Activated T-helper 2 cell treated with anti-CD3 and anti-CD28 coated beads, Interferon-gamma antibody, Interleukin-2, Interleukin-4, amounts not matched to agents 10 μg/mL and 5 μg/mL and 100 μg/mL, durations not matched to agents 14 hours and 24 hours and 36 hours (primary cell): Measurements from ENCODE around the gene CABLES1. TPM values are rescaled to one million over a fixed set of nuclear protein-coding genes. Genes with fewer than 3 reads are reported as not detected.
"Not testable (repeated sequence)": the region's sequence is repeated elsewhere in the genome, so short reads cannot be mapped to it uniquely, and the experiment has no call there.

Source experiments
- DNase-seq: peaks from one replicate; pipeline ENCODE4 v3.0.0; 2021; ENCODE audit warnings: low spot score
- H3K27ac Mint-ChIP-seq: one replicate; pipeline ENCODE4 v1.8.0; 2021; ENCODE audit warnings: mixed read lengths
- H3K27me3 Mint-ChIP-seq: one replicate; pipeline ENCODE4 v1.8.0; 2021; ENCODE audit warnings: low read depth, mixed read lengths
- H3K36me3 Mint-ChIP-seq: one replicate; pipeline ENCODE4 v1.8.0; 2021; ENCODE audit warnings: low read depth, mixed read lengths
- H3K4me1 Mint-ChIP-seq: one replicate; pipeline ENCODE4 v1.8.0; 2021; ENCODE audit warnings: low read depth, mixed read lengths
- H3K4me3 Mint-ChIP-seq: one replicate; pipeline ENCODE4 v1.8.0; 2021; ENCODE audit warnings: low read depth, mild to moderate bottlenecking, moderate library complexity, mixed read lengths
- H3K9me3 Mint-ChIP-seq: one replicate; pipeline ENCODE4 v1.8.0; 2021; ENCODE audit warnings: mixed read lengths
- intact Hi-C: fragments of 100-400 bp; cut with micrococcal nuclease; formaldehyde crosslinking; loops from one replicate; pipeline ENCODE4 v1.15.1; 2023
- total RNA-seq: library from RNA; stranded (reverse); gene quantifications from 2 replicates; pipeline ENCODE4 v1.2.3, GENCODE V29; 2022

Gene CABLES1
- total RNA-seq, 1 donor from 2014 or later = 27.4 TPM

DNA sequence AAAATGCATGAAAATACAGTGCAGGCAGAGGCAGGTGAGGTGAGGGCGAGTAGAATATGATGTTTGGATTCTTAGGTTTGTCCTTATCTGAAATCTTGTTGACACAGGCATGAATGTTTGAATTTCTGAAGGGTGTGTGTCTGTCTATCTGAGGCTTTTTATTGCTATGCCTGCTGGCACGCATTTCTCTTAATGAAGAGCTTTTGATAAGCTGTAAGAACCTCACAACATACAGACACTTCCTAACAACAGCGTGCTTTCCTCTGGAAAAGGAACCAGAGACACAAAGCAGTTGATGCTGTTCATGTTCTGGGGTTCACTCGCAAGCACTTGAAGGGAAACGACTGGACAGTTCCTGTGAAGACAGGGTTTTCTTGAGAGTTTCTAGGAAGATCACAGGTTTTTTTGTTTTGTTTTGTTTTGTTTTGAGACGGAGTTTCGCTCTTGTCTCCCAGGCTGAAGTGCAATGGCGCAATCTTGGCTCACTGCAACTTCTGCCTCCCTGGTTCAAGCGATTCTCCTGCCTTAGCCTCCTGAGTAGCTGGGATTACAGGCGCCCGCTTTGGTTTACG, 33.3 kb upstream of the CABLES1 start:
- Mint-ChIP-seq H3K4me1 (no peaks in the 10 kb centered on the region), H3K9me3 (no peaks in the 10 kb centered on the region), H3K36me3 (no peaks in the 10 kb centered on the region), H3K4me3 (no peak overlapping the region), H3K27ac (no peak overlapping the region), H3K27me3 (peaks cover 5% of the 10 kb centered on the region)
- DNase-seq = no peak
- intact Hi-C loops = no loop called here

DNA sequence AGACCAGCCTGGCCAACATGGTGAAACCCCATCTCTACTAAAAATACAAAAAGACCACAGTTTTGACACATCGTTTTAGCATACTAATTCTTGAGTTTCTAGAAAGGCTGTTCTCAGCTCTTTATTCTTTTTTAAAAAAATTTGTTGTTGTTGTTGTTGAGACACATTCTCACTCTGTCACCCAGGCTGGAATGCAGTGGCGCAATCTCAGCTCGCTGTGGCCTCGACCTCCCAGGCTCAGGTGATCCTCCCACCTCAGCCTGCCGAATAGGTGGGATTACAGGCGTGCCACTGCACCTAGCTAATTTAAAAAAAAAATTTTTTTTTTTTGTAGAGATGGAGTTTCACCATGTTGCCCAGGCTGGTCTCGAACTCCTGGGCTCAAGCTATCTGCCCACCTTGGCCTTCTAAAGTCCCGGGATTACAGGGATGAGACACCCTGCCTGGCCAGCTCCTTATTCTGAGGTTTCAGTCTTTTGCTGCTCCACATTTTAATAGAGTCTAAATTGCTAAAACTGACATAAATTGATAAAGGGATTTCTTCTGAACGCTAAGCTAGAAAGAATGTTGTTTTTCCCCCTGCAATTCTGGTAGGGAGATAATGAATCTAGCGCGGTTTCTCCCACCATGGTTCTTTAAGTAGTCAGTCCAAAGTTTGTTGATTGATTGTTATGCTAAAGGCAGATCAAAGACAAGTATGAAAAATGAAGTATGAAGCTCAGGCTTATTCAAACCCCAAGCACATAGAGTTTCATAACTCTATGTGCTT, 32.6 kb upstream of the CABLES1 start:
- DNase-seq = no peak
- no peaks in the 10 kb centered on the region for H3K9me3 Mint-ChIP-seq
- no peaks in the 10 kb centered on the region for H3K4me1 Mint-ChIP-seq
- peaks cover 5% of the 10 kb centered on the region for H3K27me3 Mint-ChIP-seq
- H3K36me3 Mint-ChIP-seq = no peaks in the 10 kb centered on the region
- no peak overlapping the region for H3K27ac Mint-ChIP-seq
- H3K4me3 Mint-ChIP-seq = no peak overlapping the region
- intact Hi-C loops = no loop called here

DNA sequence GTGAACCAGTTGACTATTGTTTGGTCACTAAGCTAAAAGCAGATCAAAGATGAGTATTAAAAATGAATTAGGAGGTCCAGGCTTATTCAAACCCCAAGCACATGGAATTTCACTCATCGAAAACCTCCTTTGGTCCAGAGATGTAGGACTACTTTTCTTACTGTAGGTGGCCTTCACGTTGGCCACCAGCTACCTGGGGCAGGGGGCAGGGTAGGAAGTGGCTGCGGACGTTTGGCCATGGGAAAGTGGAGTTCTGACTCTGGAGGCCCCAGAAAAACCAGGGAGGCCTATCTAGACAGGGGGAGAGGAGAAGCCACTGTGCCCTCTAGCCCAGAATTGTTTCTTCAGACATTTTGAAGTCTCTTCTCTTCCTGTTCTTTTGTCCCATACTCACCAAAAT, 31.8 kb upstream of the CABLES1 start:
- no peak for DNase-seq
- Mint-ChIP-seq H3K27me3 (peaks cover 5% of the 10 kb centered on the region), H3K4me3 (no peak overlapping the region), H3K36me3 (no peaks in the 10 kb centered on the region), H3K9me3 (no peaks in the 10 kb centered on the region), H3K27ac (no peak overlapping the region), H3K4me1 (no peaks in the 10 kb centered on the region)
- intact Hi-C loops = no loop called here

DNA sequence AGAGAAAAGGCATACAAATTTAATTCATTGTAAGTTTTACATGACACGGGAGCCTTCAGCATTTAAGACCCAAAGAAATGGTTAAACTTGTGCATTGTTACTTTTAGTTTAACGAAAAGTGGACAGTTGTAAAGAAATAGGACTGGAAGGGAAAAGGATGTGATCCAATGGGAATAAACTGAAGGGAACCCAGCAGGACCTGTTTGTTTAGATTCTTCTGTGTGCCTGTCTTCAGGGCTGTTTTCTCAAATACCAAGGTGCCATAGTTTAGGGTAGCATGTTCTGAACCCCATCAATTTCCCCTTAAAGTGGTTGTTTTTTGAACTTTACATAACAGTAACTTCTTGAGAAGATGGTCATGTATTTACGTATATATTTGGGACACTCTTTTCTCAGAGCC, 30.3 kb upstream of the CABLES1 start:
- Mint-ChIP-seq H3K27ac (no peak overlapping the region), H3K4me1 (no peaks in the 10 kb centered on the region), H3K36me3 (no peaks in the 10 kb centered on the region), H3K9me3 (no peaks in the 10 kb centered on the region), H3K4me3 (no peak overlapping the region), H3K27me3 (peaks cover 3% of the 10 kb centered on the region)
- intact Hi-C loops = no loop called here
- DNase-seq = no peak

DNA sequence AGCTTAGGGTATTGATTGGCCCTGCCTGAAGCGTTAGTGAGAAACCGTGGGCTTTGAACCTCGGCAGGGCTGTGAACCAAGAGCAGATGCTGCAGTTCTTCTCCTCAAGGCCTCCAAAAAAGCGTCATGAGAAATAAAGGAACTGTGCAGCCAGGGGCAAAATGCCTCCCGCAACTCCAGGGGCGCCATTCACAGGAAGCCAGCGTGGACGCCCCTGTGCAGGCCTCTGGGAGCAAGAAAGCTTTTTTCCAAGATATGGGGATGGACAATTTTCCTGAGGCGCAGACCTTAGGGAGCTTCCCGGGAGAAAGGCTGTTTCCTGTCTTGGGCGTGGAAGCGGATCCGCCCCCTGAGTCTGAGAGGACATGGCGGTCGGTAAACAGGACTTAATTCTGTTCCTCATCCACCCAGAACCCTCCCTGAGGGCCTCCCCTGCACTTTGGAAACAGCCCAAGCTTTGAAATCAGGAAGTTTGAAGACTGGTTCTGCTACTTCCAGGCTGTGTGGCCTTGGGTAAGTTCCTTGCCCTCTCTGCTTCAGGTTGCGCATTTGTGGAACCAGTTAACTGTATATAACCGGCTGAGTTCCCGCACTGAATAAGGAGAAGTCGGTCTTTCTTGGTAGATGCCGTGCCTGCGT, 29.6 kb upstream of the CABLES1 start:
- H3K4me3 Mint-ChIP-seq = no peak overlapping the region
- DNase-seq = no peak
- H3K36me3 Mint-ChIP-seq = no peaks in the 10 kb centered on the region
- no peak overlapping the region for H3K27ac Mint-ChIP-seq
- H3K9me3 Mint-ChIP-seq = no peaks in the 10 kb centered on the region
- H3K27me3 Mint-ChIP-seq = peaks cover 3% of the 10 kb centered on the region
- intact Hi-C loops = no loop called here
- H3K4me1 Mint-ChIP-seq = no peaks in the 10 kb centered on the region

DNA sequence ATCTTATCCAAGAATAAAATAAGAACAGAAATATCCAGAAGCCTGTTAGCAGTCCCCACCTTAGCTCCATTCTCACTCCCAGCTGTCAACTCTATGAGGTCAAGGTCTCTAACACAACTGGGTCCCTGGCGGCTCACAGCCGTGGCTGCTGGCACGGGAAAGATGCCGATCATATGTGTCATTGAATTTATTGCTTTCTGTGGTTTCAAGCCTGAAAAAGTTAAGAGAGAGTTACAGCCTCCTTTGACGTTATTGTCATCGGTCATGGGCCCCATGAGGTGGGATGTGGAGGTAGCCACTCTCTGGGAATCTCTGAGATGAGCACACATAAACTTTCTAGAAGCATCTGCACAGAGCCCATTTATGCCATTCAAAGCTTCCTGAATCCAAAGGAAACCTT, 28.7 kb upstream of the CABLES1 start:
- Mint-ChIP-seq H3K4me1 (no peaks in the 10 kb centered on the region), H3K27me3 (peaks cover 3% of the 10 kb centered on the region), H3K9me3 (no peaks in the 10 kb centered on the region), H3K36me3 (no peaks in the 10 kb centered on the region), H3K4me3 (no peak overlapping the region), H3K27ac (no peak overlapping the region)
- no peak for DNase-seq
- intact Hi-C loops = no loop called here

DNA sequence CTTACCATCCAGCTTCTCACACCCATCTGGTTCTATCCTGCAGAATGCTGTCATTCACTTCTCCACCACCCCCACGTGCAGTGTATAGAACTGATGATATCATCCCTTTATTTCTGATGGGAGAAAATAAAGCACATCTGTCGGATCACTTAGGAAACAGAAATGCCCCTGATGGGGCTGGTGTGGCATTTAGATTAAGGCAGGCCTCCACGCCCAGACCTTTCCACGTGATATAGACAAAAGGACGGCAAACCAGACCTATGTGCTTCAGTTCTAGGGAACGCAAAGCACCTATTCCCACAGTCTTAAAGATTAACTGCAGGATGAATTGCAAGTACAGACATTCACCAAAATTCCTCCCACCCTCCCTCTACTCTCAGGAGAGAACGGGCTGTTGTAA, 27.6 kb upstream of the CABLES1 start:
- intact Hi-C loops = no loop called here
- no peak overlapping the region for H3K27ac Mint-ChIP-seq
- H3K9me3 Mint-ChIP-seq = no peaks in the 10 kb centered on the region
- peaks cover 3% of the 10 kb centered on the region for H3K27me3 Mint-ChIP-seq
- no peak for DNase-seq
- H3K36me3 Mint-ChIP-seq = no peaks in the 10 kb centered on the region
- no peak overlapping the region for H3K4me3 Mint-ChIP-seq
- H3K4me1 Mint-ChIP-seq = no peaks in the 10 kb centered on the region

DNA sequence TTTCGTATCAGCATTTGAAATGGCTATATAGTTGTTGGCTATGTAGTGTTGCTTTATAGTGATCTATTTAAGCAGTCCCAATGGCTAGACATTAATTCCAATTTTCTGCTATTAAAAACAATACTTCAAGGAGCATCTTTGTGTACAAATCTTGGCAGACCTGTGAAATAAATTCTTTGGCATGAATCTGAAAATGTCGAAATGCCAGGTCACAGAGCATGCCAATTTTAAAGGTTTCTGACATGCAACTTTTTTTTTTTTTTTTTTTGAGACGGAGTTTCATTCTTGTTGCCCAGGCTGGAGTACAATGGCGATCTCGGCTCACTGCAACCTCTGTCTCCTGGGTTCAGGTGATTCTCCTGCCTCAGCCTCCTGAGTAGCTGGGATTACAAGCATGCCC, 26.8 kb upstream of the CABLES1 start:
- Mint-ChIP-seq H3K27ac (no peak overlapping the region), H3K9me3 (no peaks in the 10 kb centered on the region), H3K27me3 (peaks cover 4% of the 10 kb centered on the region), H3K4me1 (no peaks in the 10 kb centered on the region), H3K36me3 (no peaks in the 10 kb centered on the region), H3K4me3 (no peak overlapping the region)
- intact Hi-C loops = no loop called here
- no peak for DNase-seq

DNA sequence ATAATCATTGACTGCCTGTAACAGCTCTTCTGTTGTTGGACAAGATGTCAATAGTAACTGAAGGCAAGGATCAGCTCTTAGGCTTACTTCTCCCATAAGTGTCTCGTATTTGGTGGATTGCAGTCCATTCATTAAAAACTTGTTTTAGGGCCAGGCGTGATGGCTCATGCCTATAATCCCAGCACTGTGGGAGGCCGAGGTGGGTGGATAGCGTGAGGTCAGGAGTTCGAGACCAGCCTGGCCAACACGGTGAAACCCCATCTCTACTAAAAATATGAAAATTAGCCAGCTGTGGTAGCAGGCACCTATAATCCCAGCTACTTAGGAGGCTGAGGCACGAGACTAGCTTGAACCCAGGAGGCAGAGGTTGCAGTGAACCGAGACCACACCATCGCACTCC, 26.1 kb upstream of the CABLES1 start:
- DNase-seq, H3K27me3 Mint-ChIP-seq, intact Hi-C loops, H3K4me3 Mint-ChIP-seq, H3K9me3 Mint-ChIP-seq, H3K36me3 Mint-ChIP-seq, H3K27ac Mint-ChIP-seq, H3K4me1 Mint-ChIP-seq: not testable (repeated sequence)

DNA sequence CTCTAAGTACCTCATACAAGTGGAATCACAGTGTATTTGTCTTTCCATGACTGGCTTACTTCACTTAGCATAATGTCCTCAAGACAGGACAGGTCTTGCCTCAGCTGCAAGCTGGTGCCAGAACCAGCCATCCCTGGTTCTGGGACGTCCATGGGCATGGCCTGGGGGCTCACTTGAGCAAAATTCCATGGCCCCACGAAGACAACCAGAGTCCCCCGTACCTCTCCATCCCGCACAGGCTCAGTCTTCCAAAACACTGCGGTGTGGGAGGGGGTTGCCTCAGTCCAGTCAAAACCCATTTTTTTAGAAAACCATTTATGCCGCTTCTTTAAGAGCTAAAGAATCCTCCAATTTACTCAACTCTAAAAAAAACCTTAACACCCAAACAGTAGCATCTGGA, 21.7 kb upstream of the CABLES1 start:
- Mint-ChIP-seq H3K4me1 (peaks cover 11% of the 10 kb centered on the region), H3K27me3 (peaks cover 13% of the 10 kb centered on the region)

DNA sequence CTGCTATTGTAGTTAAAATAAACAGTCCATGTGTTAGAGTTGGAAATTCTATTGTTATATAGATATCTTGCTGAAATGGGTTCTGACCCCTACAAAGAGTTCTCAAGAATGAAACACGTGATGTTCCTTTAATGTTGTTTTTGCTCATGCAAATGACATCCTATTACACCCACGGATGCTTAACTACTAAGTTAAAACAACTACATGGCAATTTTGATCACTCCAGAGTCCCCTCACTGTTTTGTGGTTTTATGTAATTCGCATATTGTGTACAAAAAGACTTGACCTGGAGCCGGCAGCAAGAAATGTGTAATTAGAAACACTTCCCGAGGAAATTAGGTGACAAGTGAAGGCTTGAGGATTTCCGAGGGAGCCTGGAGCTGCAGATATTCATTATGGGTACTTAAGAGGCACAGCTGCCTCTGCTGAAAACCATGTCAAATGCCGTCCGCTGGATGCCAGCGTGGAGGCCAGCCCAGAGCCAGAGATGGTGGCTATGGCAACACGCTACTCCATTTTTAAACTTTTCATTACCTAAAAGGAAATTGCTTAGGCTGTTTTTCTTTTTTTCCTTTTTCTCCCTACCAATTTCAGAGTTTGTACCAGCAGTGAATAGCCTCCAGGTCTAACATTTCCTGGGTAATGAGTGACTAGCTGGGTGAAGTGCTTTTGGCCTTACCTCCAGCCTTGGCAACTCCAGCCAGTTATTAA, 21.0 kb upstream of the CABLES1 start:
- DNase-seq = no peak
- H3K36me3 Mint-ChIP-seq = no peaks in the 10 kb centered on the region
- intact Hi-C loops = no loop called here
- no peak overlapping the region for H3K27ac Mint-ChIP-seq
- peaks cover 11% of the 10 kb centered on the region for H3K4me1 Mint-ChIP-seq
- peaks cover 13% of the 10 kb centered on the region for H3K27me3 Mint-ChIP-seq
- no peak overlapping the region for H3K4me3 Mint-ChIP-seq
- no peaks in the 10 kb centered on the region for H3K9me3 Mint-ChIP-seq

More for the DNA sequence above, 21.7 kb upstream of the CABLES1 start:
- no peaks in the 10 kb centered on the region for H3K36me3 Mint-ChIP-seq
- intact Hi-C loops = no loop called here
- H3K4me3 Mint-ChIP-seq = no peak overlapping the region
- no peaks in the 10 kb centered on the region for H3K9me3 Mint-ChIP-seq
- no peak overlapping the region for H3K27ac Mint-ChIP-seq
- no peak for DNase-seq

DNA sequence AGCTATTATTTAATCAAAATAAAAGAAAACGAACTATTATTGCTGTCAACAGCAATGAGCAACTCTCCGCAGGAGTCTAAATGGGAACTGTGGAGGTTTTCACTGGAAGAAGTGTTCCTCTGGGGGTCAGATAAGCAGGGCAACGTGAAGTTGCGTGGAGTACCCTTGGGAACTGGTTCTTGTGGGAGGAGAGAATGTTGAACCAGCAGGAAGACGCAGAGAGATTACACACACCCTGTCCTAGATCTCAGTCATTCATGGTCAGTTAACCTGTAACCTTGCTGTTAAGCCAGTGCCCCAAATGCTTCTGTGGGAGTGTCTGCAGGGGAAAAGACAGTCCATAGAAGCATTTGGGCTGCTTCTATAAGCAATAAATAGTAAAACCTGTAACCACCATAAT, 20.4 kb upstream of the CABLES1 start:
- no peak for DNase-seq
- intact Hi-C loops = no loop called here
- no peaks in the 10 kb centered on the region for H3K36me3 Mint-ChIP-seq
- peaks cover 11% of the 10 kb centered on the region for H3K4me1 Mint-ChIP-seq
- no peak overlapping the region for H3K27ac Mint-ChIP-seq
- H3K4me3 Mint-ChIP-seq = no peak overlapping the region
- no peaks in the 10 kb centered on the region for H3K9me3 Mint-ChIP-seq
- peaks cover 13% of the 10 kb centered on the region for H3K27me3 Mint-ChIP-seq

DNA sequence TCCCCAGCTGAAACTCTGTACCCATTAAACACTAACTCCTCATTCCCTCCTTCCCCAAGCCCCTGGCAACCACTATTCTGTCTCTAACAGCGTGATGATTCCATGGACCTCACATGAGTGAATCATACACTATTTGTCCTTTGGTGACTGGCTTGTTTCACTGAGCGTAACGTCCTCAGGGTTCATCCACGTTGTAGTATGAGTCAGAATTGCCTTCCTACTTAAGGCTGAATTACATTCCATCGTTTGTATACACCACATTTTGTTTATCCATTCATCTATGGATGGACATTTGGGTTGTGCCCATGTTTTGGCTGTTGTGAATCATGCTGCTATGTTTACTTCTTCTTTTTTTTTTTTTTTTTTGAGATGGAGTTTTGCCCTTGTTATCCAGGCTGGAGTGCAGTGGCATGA, 19.6 kb upstream of the CABLES1 start:
- Mint-ChIP-seq H3K4me3 (no peak overlapping the region), H3K27me3 (peaks cover 13% of the 10 kb centered on the region), H3K4me1 (peaks cover 11% of the 10 kb centered on the region), H3K36me3 (no peaks in the 10 kb centered on the region), H3K9me3 (no peaks in the 10 kb centered on the region), H3K27ac (no peak overlapping the region)
- intact Hi-C loops = no loop called here
- DNase-seq = no peak
